Esophagus squamous epithelium (tissue), 5 donors: Measurements from ENCODE around the gene COPG2. TPM values are rescaled to one million over a fixed set of nuclear protein-coding genes. Genes with fewer than 3 reads are reported as not detected.
"Not testable (repeated sequence)": the region's sequence is repeated elsewhere in the genome, so short reads cannot be mapped to it uniquely, and the experiment has no call there.

Experiments
- DNase-seq: peaks from one replicate; lab custom pipeline; 2025; lab: John Stamatoyannopoulos, UW
- H3K27ac ChIP-seq, 4 donors: fragments of 200-600 bp; sonication (generic); one replicate each; pipeline ENCODE4 v1.5.1; 2016 to 2019; ENCODE audit warnings: mild to moderate bottlenecking in 1 of 4
- H3K27me3 ChIP-seq, 4 donors: fragments of 200-600 bp; sonication (generic); 1 replicate in 3 of 4; 2 replicates in 1 of 4; pipeline versions ENCODE4 v1.5.1 to v1.6.0; 2017 to 2021; ENCODE audit warnings: antibody characterized with exemption in 1 of 4
- H3K36me3 ChIP-seq, 3 donors: fragments of 200-600 bp; sonication (generic); one replicate each; pipeline ENCODE4 v1.5.1; 2016 to 2019
- H3K4me1 ChIP-seq, 3 donors: fragments of 200-600 bp; sonication (generic); one replicate each; pipeline ENCODE4 v1.5.1; 2017 to 2019
- H3K4me3 ChIP-seq, 4 donors: fragments of 200-600 bp; sonication (generic); 1 replicate in 3 of 4; 2 replicates in 1 of 4; pipeline ENCODE4 v1.5.1; 2016 to 2019; ENCODE audit warnings: mild to moderate bottlenecking in 2 of 4, moderate library complexity in 1 of 4
- H3K9me3 ChIP-seq, 3 donors: fragments of 200-600 bp; sonication (generic); one replicate each; pipeline ENCODE4 v1.5.1; 2016 to 2019
- POLR2A ChIP-seq, 4 donors: fragments of 450-650 bp; IDR thresholded peaks; one replicate each; pipeline ENCODE4 v1.6.1; 2017; ENCODE audit warnings: antibody characterized with exemption in 4 of 4, mild to moderate bottlenecking in 4 of 4, moderate library complexity in 3 of 4
- WGBS, 2 donors: methylation state at CpG; one replicate each; pipeline ENCODE4 v1.1.5; 2018; 5-methylcytosine and 5-hydroxymethylcytosine counted together
- intact Hi-C: fragments of 100-400 bp; cut with DNase I; formaldehyde crosslinking; loops from one replicate; pipeline ENCODE4 v1.15.0; 2022
- total RNA-seq, 4 donors: library from RNA; depleted of rRNA; stranded (reverse); fragments of >200 nt; gene quantifications; one replicate each; pipeline ENCODE4 v1.1.0, GENCODE V29; 2016
- TF ChIP-seq, protein P1 (sequence below), 6 experiments: fragments of 450-650 bp in 4 of 6; fragments of 200-600 bp in 2 of 6; sonication (generic) in 2 of 6; IDR thresholded peaks; one replicate each; pipeline ENCODE4 v1.5.1; 2016 to 2019; ENCODE audit warnings: antibody characterized with exemption in 6 of 6, mild to moderate bottlenecking in 4 of 6, moderate library complexity in 4 of 6
- donor health status: DM: yes; HTN: yes; CAD: no.

COPG2 gene
- total RNA-seq, 4 donors from 2014 or later: 12.3 to 28.2 (median 17.8) TPM

DNA sequence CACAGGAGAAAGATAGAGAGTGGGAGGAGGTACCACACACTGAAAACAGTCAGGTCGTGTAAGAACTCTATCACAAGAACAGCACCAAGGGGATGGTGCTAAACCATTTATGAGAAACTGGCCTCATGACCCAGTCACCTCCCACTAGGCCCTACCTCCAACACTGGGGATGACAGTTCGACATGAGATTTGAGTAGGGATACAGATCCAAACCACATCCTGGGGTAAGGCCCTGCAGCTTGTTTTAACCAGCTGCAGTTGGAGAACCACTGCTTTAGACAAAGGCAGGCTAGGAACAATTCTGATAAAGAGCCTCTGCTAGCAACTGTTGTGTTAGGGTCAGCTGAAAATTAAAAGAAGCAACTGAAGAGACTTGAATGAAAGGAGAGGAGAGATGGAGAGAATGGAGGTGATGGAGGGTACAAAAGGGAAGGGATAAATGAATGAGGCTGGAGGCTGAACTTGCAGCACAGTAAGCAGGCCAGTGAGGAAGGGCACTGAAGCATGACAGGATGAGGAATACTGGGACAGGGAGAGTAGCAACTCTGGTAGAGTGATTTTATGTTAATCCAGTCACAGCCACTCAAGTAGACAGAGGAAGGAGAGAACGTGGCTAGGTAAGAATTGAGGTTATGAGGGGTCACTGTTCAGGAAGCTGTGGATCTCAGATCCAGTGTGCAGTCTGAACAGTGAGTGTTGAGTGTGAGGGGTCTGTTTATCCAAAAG, 153.1 kb downstream of the COPG2 start:
- no peaks in the 10 kb centered on the region for H3K4me1 ChIP-seq
- no peaks in the 10 kb centered on the region for H3K9me3 ChIP-seq
- no peak for DNase-seq
- WGBS, 2 donors: 67 to 70% methylated on average over 3 of the region's 3 CpGs
- intact Hi-C loops: no loop called here
- H3K4me3 ChIP-seq: no peak overlapping the region
- no peak overlapping the region for H3K27ac ChIP-seq
- peaks cover 0 to 27% (median 0%) of the 10 kb centered on the region in 3 donors for H3K36me3 ChIP-seq
- no peaks in the 10 kb centered on the region for H3K27me3 ChIP-seq
- no peak for TF ChIP-seq POLR2A (IDR thresholded peaks at IDR 0.05)
- TF ChIP-seq, protein P1, sequence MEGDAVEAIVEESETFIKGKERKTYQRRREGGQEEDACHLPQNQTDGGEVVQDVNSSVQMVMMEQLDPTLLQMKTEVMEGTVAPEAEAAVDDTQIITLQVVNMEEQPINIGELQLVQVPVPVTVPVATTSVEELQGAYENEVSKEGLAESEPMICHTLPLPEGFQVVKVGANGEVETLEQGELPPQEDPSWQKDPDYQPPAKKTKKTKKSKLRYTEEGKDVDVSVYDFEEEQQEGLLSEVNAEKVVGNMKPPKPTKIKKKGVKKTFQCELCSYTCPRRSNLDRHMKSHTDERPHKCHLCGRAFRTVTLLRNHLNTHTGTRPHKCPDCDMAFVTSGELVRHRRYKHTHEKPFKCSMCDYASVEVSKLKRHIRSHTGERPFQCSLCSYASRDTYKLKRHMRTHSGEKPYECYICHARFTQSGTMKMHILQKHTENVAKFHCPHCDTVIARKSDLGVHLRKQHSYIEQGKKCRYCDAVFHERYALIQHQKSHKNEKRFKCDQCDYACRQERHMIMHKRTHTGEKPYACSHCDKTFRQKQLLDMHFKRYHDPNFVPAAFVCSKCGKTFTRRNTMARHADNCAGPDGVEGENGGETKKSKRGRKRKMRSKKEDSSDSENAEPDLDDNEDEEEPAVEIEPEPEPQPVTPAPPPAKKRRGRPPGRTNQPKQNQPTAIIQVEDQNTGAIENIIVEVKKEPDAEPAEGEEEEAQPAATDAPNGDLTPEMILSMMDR (IDR thresholded peaks at IDR 0.05): no peak

DNA sequence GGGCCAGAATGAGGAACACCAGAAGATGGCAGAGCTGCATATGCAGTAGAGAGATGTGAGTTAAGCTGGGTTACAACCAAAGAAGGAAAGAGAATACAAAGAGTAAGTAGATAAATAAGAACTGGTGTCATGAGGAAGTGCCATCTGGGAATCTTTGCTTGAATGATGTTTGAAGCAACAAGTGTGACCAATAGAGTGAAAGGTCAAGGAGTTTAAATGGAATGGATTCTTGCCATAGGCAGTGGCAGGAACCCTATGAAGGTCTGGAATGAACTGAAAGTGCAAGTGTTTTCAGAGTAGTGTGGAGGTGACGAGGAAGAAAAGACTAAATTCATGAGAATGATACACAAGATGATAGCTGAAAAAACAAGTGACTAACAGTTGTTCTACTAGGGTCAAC, 155.1 kb downstream of the COPG2 start:
- H3K27ac ChIP-seq: no peak overlapping the region
- no peak for DNase-seq
- H3K36me3 ChIP-seq: peaks cover 0 to 44% (median 0%) of the 10 kb centered on the region in 3 donors
- no peak overlapping the region for H3K4me3 ChIP-seq
- TF ChIP-seq POLR2A (IDR thresholded peaks at IDR 0.05): no peak
- TF ChIP-seq, protein P1 (IDR thresholded peaks at IDR 0.05): no peak
- no peaks in the 10 kb centered on the region for H3K27me3 ChIP-seq
- WGBS, 2 donors: 81 to 100% methylated on average over 1 of the region's 1 CpG
- H3K9me3 ChIP-seq: no peaks in the 10 kb centered on the region
- intact Hi-C loops: no loop called here
- no peaks in the 10 kb centered on the region for H3K4me1 ChIP-seq

DNA sequence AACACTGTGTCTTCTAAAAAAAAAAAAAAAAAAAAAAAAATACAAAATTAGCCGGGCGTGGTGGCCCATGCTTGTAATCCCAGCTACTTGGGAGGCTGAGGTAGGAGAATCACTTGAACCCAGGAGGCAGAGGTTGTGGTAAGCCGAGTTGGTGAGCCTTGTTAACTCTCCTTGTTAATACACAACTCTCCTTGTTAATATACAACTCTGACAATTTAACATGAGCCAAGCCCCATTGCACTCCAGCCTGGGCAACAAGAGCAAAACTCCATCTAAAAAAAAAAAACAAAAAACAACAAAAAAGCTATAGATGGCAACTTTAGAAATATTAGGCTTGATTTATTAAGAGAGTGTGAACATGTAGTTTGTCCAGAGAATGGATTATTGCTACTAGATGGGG, 156.5 kb downstream of the COPG2 start:
- H3K9me3 ChIP-seq, DNase-seq, H3K4me1 ChIP-seq, H3K27me3 ChIP-seq, H3K4me3 ChIP-seq, H3K27ac ChIP-seq, intact Hi-C loops: not testable (repeated sequence)
- H3K36me3 ChIP-seq: peaks cover 0 to 59% (median 0%) of the 10 kb centered on the region in 3 donors
- WGBS, 2 donors: 85 to 89% methylated on average over 3 of the region's 3 CpGs

DNA sequence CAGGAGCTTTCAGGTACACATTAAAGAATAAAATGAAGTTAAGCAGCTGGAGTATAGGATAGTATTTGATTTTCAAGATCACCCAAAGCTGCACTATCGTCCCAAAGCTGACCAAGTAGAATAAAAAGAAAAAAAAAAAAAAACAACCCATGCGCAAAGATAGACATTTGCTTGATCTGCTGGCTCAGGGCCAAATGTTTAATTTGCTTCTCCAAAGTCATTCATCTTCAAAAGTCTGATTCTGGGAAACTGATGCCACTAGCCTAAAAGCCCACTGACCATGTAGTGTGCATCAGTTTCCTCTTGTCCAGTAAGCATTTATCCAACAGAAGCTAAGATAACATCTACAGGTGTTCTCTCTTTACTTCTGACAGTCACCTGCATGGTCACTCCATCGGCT, 162.2 kb downstream of the COPG2 start:
- H3K4me1 ChIP-seq: no peaks in the 10 kb centered on the region
- TF ChIP-seq, protein P1 (IDR thresholded peaks at IDR 0.05): no peak
- no peak for TF ChIP-seq POLR2A (IDR thresholded peaks at IDR 0.05)
- intact Hi-C loops: no loop called here
- H3K9me3 ChIP-seq: no peaks in the 10 kb centered on the region
- H3K27me3 ChIP-seq: no peaks in the 10 kb centered on the region
- H3K27ac ChIP-seq: no peak overlapping the region
- H3K36me3 ChIP-seq: peaks cover 0 to 83% (median 0%) of the 10 kb centered on the region in 3 donors
- no peak for DNase-seq
- WGBS, 2 donors: 92 to 95% methylated on average over 3 of the region's 3 CpGs
- H3K4me3 ChIP-seq: no peak overlapping the region

DNA sequence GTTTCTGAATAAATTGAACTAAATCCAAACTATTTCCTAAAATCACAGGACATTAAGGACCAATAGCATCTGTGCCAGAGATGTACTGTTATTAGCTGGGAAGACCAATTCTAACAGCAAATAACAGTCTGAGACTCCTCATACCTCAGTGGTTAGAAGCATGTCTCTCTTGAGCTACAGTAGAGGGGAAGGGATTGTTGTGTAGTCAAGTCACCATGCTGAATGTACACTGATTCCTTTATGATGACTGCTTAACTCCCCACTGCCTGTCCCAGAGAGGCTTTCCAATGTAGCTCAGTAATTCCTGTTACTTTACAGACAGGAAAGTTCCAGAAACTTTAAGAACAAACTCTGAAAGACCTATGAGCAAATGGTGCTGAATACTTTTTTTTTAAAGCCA, 162.8 kb downstream of the COPG2 start:
- TF ChIP-seq POLR2A (IDR thresholded peaks at IDR 0.05): no peak
- TF ChIP-seq, protein P1 (IDR thresholded peaks at IDR 0.05): no peak
- Histone ChIP-seq H3K4me3 (no peak overlapping the region), H3K27ac (no peak overlapping the region), H3K9me3 (no peaks in the 10 kb centered on the region), H3K27me3 (no peaks in the 10 kb centered on the region), H3K4me1 (no peaks in the 10 kb centered on the region), H3K36me3 (peaks cover 0 to 83% (median 0%) of the 10 kb centered on the region in 3 donors)
- intact Hi-C loops: no loop called here
- no peak for DNase-seq
